Transverse colon (tissue), 3 donors: ENCODE measurements around the gene TRPV2.

Source experiments
- CTCF ChIP-seq, 5 experiments: fragments of 200-600 bp in 3 of 5; fragments of 450-650 bp in 2 of 5; sonication (generic) in 3 of 5; IDR thresholded peaks; 1 replicate in 2 of 5; 2 replicates in 3 of 5; pipeline ENCODE4 v1.5.1; 2016 to 2017; ENCODE audit warnings: antibody characterized with exemption in 5 of 5, inconsistent platforms in 3 of 5, mild to moderate bottlenecking in 2 of 5, moderate library complexity in 1 of 5
- EP300 ChIP-seq: sonication (generic); formaldehyde crosslinking; IDR thresholded peaks from one replicate; pipeline ENCODE4 v1.6.1; 2017; ENCODE audit warnings: antibody characterized with exemption, low read depth
- POLR2A ChIP-seq: fragments of 450-650 bp; IDR thresholded peaks from one replicate; pipeline ENCODE4 v1.6.1; 2016; ENCODE audit warnings: antibody characterized with exemption, mild to moderate bottlenecking, moderate library complexity

- TF ChIP-seq POLR2A (no peak), CTCF (IDR thresholded peaks at IDR 0.05) (no peak), EP300 (no peak)
Observed at GRCh38 chr17:16433514-16433913, 18.1 kb downstream of the TRPV2 start.
